Activated CD8-positive, alpha-beta memory T cell treated with anti-CD3 and anti-CD28 coated beads for 24 hours (primary cell): ENCODE results near the gene PTGDS.

Experiments
- DNase-seq: peaks from one replicate; pipeline ENCODE4 v3.0.0-alpha.2; 2020

The PTGDS gene

DNA sequence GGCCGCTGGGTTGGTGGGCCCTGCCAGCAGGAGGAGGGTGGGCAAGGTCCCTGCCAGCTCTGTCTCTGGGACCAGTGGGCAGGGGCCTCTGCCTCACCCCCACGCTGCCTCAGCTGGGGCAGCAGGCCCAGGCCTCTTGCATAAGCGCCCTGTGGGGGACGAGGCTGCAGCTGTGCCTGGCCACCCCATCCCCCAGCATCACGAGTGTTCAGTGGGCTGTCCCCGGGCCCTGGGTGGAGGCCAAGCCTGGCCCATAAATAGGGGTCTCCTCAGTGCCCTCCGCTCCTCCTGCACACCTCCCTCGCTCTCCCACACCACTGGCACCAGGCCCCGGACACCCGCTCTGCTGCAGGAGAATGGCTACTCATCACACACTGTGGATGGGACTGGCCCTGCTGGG lies at the start of gene PTGDS:
Gene PTGDS, plus strand, starts transcription at position 282 of the 400 bp plus-strand sequence. Its CDS starts 75 bp downstream, at position 357.
- DNase-seq = no peak

DNA sequence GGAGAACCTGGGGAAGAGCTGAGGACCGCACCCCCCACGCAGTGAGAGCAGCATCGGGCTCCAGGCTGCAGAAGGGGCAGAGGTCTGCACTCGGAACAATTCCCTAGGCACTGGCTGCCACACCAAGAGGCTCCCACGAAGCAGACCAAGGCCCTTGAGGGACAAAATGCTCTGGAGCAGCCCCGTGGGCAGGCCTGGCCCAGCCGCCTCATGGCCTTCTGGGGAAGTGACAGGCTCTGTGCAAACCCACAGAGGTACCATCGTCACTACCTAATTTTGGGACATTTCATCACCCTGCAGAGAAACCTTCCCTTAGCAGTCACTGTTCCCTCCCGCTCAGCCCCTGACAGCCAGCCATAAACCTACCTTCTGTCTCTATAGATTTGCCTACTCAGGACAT lies 48.7 kb upstream of the PTGDS start:
- DNase-seq = no peak

- no peak for DNase-seq
Observed at GRCh38 chr9:136930014-136930413, 47.3 kb upstream of the PTGDS start.

DNA sequence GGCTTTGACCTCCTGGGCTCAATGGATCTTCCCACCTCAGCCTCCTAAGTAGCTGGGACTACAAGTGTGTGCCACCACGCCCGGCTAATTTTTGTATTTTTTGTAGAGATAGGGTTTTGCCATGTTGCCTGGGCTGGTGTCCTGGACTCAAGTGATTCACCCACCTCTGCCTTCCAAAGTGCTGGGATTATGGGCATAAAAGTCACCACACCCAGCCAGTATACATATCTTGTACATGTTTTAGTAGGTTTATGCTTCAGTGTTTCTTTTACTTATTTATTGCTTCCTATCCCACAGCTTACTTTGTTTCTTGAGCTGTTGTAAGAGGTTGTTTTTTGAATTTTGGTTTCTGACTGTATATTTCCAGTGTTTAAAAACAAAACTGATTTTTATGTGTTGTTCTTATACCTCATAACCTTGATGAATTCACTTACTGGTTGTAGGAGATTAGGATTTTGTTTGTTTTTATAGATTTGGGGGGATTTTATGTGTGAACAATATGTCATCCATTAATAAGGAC lies 45.6 kb upstream of the PTGDS start:
- no peak for DNase-seq

GRCh38 chr9:136934277-136934676 lies 43.0 kb upstream of the PTGDS start:
- DNase-seq = no peak

DNA sequence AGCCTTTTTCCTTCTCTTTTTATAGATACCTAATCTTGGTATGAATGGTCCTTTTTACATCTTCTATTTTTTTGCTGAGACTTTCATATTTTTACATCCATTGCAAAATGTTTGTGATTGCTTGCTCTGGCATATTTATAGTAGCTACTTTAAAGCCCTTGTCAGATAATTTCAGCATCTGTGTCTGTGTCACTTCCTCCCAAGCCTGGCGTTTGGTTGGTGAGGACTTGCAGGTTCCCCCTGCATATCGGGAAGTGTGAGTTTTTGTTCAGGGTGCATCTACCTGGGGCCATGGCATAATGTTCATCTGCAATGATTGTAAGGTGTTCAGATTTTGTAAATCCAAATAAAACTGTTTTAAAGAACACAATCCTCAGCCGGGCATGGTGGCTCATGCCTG lies 41.7 kb upstream of the PTGDS start:
- DNase-seq = no peak

- DNase-seq = no peak
Observed at GRCh38 chr9:136936645-136937170, 40.6 kb upstream of the PTGDS start.

DNA sequence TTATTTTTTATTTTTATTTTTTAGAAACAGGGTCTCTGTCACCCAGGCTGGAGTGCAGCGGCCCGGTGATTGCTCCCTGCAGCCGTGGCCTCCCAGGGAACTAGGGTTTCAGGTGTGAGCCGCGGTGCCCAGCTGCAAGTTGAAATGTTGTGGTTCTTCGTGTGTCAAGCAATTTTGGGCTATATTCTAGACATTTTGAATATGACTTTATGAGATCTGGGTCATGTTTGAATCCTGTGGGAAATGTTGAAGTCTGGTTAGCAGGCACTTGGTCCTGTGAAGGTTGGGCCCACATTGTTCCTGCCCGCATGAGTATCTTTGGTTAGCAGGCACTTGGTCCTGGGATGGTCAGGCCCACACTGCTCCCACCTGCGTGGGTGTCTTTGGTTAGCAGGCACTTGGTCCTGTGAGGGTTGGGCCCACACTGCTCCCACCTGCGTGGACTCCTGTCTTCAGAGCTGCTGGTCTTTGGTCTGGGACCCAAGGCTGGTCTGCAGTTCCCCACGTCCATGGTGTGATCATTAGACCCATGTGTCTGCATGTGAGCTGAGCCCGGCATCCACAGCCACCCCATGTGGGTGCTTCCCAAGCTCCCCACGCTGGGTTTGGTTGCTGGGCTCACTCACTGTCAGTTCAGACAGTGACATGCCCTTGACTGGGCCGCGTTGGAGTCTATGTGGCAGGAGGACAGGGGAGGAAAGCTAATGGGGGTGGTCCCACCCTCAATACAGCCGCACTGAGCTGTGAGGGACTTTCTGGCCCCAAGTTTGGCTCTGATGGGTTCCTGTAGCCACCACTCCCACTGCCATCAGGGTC lies 39.9 kb upstream of the PTGDS start:
- DNase-seq = no peak

DNA sequence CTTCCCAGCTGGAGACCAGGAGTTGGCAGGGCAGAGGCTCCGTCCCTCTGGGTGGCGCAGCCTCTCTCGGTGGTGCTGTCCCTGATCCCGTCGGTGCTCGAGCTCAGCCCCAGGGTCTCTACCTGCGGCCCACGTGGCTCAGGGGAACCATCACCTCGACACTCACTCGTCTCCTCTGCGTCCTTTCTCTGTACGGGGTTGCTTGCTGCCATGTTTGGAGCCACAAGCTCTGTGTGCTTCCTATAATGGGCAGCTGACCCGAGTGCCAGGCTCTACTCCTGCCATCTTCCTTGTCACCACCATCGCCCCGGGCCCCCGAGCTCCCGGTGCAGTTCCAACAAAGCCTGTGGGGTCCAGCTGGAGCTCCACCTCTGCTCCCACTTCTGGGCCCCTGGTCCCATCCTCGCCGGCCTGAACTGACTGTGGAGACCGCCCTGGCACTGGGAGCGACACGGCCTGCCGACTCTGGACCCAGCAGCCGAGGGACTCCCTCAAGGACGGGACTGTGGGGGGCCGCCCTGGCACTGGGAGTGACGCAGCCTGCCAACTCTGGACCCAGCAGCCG lies 37.8 kb upstream of the PTGDS start:
- no peak for DNase-seq

- DNase-seq = no peak
Observed at GRCh38 chr9:136939996-136940525, 37.2 kb upstream of the PTGDS start.

- no peak for DNase-seq
Observed at GRCh38 chr9:136940526-136941230, 36.6 kb upstream of the PTGDS start.

- DNase-seq = no peak
Observed at GRCh38 chr9:136941231-136942111, 35.8 kb upstream of the PTGDS start.

- no peak for DNase-seq
Observed at GRCh38 chr9:136942112-136942880, 35.0 kb upstream of the PTGDS start.

GRCh38 chr9:136942881-136943230 lies 34.4 kb upstream of the PTGDS start:
- DNase-seq = no peak

DNA sequence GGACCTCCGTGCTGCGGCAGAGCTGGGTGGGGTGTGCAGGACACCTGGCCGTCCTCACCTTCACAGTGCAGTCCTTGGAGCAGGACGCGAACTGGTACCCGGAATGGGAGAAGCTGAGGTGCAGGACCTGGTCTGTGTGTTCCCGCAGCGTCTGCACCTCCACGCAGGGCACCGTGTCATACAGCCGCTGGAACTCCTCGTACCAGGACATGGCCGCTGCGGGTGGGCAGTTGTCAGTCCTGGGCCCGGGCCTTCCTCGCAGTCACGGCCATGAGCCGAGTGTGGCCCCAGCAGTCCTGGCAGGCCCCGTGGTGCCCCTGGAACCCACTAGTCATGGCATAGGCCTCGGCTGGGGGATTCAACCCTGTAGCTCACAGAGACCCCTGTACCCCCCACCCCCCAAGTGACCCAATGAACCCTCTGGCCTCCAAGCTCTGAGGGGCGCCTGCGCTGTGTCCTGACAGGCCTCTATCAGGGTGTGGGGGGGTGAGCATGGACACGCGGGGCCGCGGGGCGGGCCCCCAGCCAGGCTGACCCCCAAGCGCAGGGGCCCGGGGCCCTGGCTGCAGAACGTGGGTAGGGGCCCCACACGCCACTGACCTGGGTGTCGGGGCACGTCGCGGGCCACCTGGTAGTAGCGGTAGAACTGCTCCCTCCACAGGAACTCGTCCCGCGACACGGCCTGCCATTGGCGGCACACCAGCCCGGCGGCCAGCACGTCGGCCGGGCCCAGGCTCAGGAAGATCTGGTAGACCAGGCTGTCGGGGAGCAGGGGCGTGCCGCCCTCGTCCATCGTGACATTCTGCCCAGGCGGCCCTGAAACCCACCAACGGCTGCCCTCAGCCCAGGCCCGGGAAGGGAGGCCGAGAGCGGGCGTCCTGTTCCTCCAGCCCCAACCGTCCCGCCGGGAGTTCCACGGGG lies 33.8 kb upstream of the PTGDS start:
- peak; percentile 80 for DNase-seq

DNA sequence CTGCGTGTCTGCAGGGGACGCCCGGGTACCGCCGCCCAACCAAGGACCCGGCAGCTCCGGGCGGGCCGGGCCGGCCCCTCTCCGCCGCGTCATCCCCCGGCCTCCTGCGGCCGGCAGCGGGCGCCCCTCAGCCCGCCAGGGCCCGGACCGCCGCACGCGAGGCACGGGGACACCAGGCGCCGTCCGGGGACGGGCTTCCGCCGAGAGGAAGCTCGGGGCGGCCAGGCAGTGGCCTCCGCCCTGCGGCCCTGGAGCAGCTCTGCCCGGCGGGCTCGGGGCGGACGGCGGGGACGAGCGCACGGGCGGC lies 33.1 kb upstream of the PTGDS start:
- DNase-seq = no peak

- DNase-seq = peak; percentile 99
Observed at GRCh38 chr9:136944519-136945332, 32.6 kb upstream of the PTGDS start, which contains the start of the genes C8G and FBXW5. TSS of gene C8G (plus strand) at chr9:136945243. CDS start at chr9:136945321, 78 bp downstream. TSS of gene FBXW5 (minus strand) at chr9:136944738. CDS start at chr9:136944083, 655 bp downstream.

DNA sequence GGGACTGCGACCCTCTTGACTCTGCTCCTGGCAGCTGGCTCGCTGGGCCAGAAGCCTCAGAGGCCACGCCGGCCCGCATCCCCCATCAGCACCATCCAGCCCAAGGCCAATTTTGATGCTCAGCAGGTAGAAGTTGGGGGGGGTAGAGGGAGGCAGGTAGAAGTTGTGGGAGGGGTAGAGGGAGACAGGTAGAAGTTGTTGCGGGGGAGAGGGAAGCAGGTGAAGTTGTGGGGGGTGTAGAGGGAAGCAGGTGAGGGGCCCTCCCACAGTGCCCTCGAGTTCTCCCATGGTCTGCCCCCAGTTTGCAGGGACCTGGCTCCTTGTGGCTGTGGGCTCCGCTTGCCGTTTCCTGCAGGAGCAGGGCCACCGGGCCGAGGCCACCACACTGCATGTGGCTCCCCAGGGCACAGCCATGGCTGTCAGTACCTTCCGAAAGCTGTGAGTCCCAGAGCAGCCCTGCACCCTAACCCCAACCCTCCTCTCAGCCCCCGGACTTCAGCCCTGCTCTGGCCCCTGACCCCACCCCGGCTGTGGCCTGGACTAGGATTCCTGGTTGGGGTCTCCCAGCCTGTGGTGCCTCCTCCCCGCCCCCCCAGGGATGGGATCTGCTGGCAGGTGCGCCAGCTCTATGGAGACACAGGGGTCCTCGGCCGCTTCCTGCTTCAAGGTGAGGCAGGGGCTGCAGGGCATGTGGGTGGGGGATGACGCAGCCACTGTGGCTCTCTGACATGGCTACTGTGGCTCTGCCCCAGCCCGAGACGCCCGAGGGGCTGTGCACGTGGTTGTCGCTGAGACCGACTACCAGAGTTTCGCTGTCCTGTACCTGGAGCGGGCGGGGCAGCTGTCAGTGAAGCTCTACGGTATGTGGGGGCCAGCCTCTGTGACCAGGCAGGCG lies 31.7 kb upstream of the PTGDS start:
- DNase-seq = no peak
